Measurements from ENCODE around the gene RIMS1. TPM values are rescaled to one million over a fixed set of nuclear protein-coding genes. Genes with fewer than 3 reads are reported as not detected.

RIMS1 gene
- total RNA-seq, 3 donors from 2014 or later (not counting 1 experiment from before 2014, with no cell fraction given) = not detected

DNA sequence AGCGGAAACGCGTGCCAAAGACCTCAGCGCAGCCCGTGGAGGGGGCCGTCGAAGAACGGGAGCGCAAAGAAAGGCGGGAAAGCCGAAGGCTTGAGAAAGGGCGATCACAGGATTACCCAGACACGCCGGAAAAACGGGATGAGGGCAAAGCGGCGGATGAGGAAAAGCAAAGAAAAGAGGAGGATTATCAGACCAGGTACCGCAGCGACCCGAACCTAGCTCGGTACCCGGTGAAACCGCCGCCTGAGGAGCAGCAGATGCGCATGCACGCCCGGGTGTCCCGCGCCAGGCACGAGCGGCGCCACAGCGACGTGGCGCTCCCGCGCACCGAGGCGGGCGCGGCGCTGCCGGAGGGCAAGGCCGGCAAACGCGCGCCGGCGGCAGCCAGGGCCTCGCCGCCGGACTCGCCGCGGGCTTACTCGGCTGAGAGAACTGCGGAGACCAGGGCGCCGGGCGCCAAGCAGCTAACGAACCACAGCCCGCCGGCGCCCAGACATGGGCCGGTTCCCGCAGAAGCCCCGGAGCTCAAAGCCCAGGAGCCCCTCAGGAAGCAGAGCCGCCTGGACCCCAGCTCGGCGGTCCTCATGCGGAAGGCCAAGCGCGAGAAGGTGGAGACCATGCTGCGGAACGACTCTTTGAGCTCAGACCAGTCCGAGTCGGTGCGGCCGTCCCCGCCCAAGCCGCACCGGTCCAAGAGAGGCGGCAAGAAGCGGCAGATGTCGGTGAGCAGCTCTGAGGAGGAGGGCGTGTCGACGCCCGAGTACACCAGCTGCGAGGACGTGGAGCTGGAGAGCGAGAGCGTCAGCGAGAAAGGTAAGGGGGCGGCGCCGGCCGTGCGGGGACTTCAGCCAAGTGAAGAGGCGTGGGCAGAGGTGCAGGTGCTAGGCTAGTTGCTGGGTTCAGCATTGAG lies 296.2 kb downstream of the RIMS1 start:
- Mint-ChIP-seq H3K36me3 (peaks cover 18% of the 10 kb centered on the region), H3K27me3 (ENCODE audit: low read depth in 2 of 2) (peaks cover 28 to 52% of the 10 kb centered on the region in 2 donors), H3K4me3 (no peak overlapping the region), H3K9me3 (peaks cover 5 to 12% of the 10 kb centered on the region in 2 donors), H3K27ac (no peak overlapping the region), H3K4me1 (peaks cover 0 to 4% of the 10 kb centered on the region in 2 donors)
- H3K4me1 ChIP-seq (ENCODE audit: control insufficient read depth, insufficient read depth, low read length) = no peaks in the 10 kb centered on the region
- H3K9me3 ChIP-seq (ENCODE audit: control insufficient read depth, insufficient read depth, low read length) = peaks cover 4% of the 10 kb centered on the region
- DNase-seq (no peak), ATAC-seq (no peak)
- no peak overlapping the region for H3K27ac ChIP-seq (ENCODE audit: low read length)
- TF ChIP-seq, protein P1, sequence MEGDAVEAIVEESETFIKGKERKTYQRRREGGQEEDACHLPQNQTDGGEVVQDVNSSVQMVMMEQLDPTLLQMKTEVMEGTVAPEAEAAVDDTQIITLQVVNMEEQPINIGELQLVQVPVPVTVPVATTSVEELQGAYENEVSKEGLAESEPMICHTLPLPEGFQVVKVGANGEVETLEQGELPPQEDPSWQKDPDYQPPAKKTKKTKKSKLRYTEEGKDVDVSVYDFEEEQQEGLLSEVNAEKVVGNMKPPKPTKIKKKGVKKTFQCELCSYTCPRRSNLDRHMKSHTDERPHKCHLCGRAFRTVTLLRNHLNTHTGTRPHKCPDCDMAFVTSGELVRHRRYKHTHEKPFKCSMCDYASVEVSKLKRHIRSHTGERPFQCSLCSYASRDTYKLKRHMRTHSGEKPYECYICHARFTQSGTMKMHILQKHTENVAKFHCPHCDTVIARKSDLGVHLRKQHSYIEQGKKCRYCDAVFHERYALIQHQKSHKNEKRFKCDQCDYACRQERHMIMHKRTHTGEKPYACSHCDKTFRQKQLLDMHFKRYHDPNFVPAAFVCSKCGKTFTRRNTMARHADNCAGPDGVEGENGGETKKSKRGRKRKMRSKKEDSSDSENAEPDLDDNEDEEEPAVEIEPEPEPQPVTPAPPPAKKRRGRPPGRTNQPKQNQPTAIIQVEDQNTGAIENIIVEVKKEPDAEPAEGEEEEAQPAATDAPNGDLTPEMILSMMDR (IDR thresholded peaks at IDR 0.05) = no peak
- WGBS (ENCODE audit: insufficient coverage) = 9% methylated on average over 100 of the region's 100 CpGs
- no peaks in the 10 kb centered on the region for H3K36me3 ChIP-seq (ENCODE audit: control insufficient read depth, insufficient read depth, low read length)
- peaks cover 19% of the 10 kb centered on the region for H3K27me3 ChIP-seq (ENCODE audit: control insufficient read depth, insufficient read depth, low read length)
- no peak overlapping the region for H3K4me3 ChIP-seq (ENCODE audit: low read length)
- intact Hi-C loops (cut with micrococcal nuclease) = no loop called here

GRCh38 chr6:72203983-72204382 lies 317.6 kb downstream of the RIMS1 start:
- no peak overlapping the region for H3K4me3 Mint-ChIP-seq
- H3K36me3 ChIP-seq (ENCODE audit: control insufficient read depth, insufficient read depth, low read length) = no peaks in the 10 kb centered on the region
- H3K27ac Mint-ChIP-seq = no peak overlapping the region
- no peak overlapping the region for H3K4me3 ChIP-seq (ENCODE audit: low read length)
- no peak for DNase-seq
- peaks cover 0 to 7% of the 10 kb centered on the region in 2 donors for H3K9me3 Mint-ChIP-seq
- H3K4me1 ChIP-seq (ENCODE audit: control insufficient read depth, insufficient read depth, low read length) = no peaks in the 10 kb centered on the region
- H3K4me1 Mint-ChIP-seq = no peaks in the 10 kb centered on the region
- no peak overlapping the region for H3K27ac ChIP-seq (ENCODE audit: low read length)
- H3K27me3 ChIP-seq (ENCODE audit: control insufficient read depth, insufficient read depth, low read length) = no peaks in the 10 kb centered on the region
- 83% methylated on average over 2 of the region's 2 CpGs for WGBS (ENCODE audit: insufficient coverage)
- no peaks in the 10 kb centered on the region for H3K36me3 Mint-ChIP-seq
- ATAC-seq = no peak
- H3K27me3 Mint-ChIP-seq (ENCODE audit: low read depth in 2 of 2) = no peaks in the 10 kb centered on the region
- intact Hi-C loops (cut with micrococcal nuclease) = no loop called here
- H3K9me3 ChIP-seq (ENCODE audit: control insufficient read depth, insufficient read depth, low read length) = no peaks in the 10 kb centered on the region
- TF ChIP-seq, protein P1 (IDR thresholded peaks at IDR 0.05) = no peak

DNA sequence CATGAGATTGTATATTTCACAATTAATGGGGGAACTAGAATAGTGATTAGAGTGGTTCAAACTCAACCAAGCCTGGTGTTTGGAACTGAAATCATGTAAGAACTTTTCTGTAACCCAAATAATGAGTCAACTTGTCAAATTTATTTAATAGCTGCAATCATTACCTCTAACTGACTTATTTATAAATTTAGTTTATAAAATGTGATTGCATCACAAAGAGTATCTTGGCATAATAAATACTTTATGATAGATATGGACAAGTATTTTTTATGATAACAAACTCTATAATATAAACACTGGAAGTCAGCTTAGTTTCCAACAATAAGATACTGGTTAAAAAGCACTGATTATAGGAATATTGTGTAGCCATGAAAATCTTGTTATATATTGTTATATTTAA lies 319.1 kb downstream of the RIMS1 start:
- peaks cover 0 to 4% of the 10 kb centered on the region in 2 donors for H3K9me3 Mint-ChIP-seq
- no peaks in the 10 kb centered on the region for H3K27me3 ChIP-seq (ENCODE audit: control insufficient read depth, insufficient read depth, low read length)
- no peaks in the 10 kb centered on the region for H3K4me1 ChIP-seq (ENCODE audit: control insufficient read depth, insufficient read depth, low read length)
- ATAC-seq (no peak), DNase-seq (no peak)
- intact Hi-C loops (cut with micrococcal nuclease) = no loop called here
- no peak overlapping the region for H3K27ac Mint-ChIP-seq
- H3K4me1 Mint-ChIP-seq = no peaks in the 10 kb centered on the region
- H3K36me3 ChIP-seq (ENCODE audit: control insufficient read depth, insufficient read depth, low read length) = no peaks in the 10 kb centered on the region
- no peaks in the 10 kb centered on the region for H3K9me3 ChIP-seq (ENCODE audit: control insufficient read depth, insufficient read depth, low read length)
- TF ChIP-seq, protein P1 (IDR thresholded peaks at IDR 0.05) = no peak
- H3K4me3 Mint-ChIP-seq = no peak overlapping the region
- H3K4me3 ChIP-seq (ENCODE audit: low read length) = no peak overlapping the region
- no peak overlapping the region for H3K27ac ChIP-seq (ENCODE audit: low read length)
- no peaks in the 10 kb centered on the region for H3K27me3 Mint-ChIP-seq (ENCODE audit: low read depth in 2 of 2)
- no peaks in the 10 kb centered on the region for H3K36me3 Mint-ChIP-seq
